KOPT-K1 (cell line): ENCODE results near the gene CHCHD6.

Source experiments
- H3K27ac ChIP-seq: fragments of 200-600 bp; sonication (generic); 2 replicates; pipeline ENCODE4 v1.5.1; 2016; ENCODE audit warnings: antibody characterized with exemption, mild to moderate bottlenecking, low read depth, low read length; ENCODE audit not compliant: poor library complexity, severe bottlenecking
- H3K36me3 ChIP-seq: fragments of 200-600 bp; sonication (generic); 2 replicates; pipeline ENCODE4 v1.5.1; 2017; ENCODE audit warnings: antibody characterized with exemption, mild to moderate bottlenecking, low read length, moderate library complexity; ENCODE audit not compliant: insufficient read depth
- H3K9me3 ChIP-seq: fragments of 200-600 bp; sonication (generic); 2 replicates; pipeline ENCODE4 v1.5.1; 2017; ENCODE audit warnings: antibody characterized with exemption, low read length, mild to moderate bottlenecking; ENCODE audit not compliant: insufficient read depth, poor library complexity, severe bottlenecking

CHCHD6 gene

DNA sequence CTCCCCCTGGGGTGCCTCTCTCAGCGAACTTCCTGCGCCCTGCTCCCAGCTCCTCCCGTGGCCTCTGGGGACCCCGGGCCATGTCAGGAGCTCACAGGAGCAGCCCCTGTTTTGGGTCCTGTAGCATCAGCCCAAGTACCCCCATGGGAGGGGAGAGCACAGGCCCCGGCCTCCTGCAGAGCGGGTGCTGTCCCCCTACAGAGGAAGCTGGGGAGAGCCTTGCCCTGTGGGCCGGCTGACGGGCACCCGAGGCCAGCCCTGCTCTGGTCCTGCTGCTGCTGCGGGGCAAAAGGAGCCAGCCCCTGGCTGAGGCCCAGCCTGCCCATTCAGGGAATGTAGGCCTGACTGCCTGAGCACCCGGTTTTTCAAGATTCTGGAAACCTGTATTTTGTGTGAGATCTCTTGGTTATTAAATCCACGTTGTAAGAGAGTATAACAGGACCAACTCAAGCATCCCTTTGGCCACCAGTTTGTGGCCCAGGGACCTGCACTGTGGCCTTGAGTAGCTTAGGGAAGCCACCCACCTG is 291.3 kb downstream of the CHCHD6 start:
- H3K36me3 ChIP-seq: peaks cover 7% of the 10 kb centered on the region; the same call in 1 of the 2 replicates
- no peak overlapping the region for H3K27ac ChIP-seq

DNA sequence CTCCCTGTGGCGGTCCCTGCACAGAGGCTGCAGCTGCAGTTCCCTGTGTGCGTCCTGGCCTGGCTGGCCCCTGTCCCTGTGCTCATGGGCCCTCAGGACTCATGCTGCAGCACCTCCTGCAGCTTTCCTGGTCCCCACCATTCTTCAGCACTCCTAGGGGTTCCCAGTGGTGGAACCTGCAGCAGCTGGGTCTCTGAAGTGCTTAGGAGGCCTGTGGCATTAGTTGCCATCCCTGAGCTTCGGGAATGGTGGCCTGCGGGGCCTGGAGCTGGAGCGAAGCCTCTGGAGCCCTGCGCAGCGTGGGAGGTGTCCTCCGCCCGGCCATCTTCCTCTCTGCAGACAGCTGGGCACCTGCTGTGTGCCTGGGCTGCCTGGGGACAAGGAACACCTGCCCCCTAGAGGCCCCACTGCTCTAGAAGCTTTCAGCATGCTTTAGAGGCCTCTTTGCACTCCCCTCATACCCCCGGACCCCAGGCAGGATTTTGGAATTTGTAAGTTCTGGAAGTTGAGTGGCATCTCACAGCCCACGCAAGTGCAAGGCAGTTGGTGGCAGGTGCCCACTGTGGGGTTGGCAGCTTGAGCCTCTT is 292.0 kb downstream of the CHCHD6 start:
- H3K9me3 ChIP-seq: no peaks in the 10 kb centered on the region
- H3K36me3 ChIP-seq: no peaks in the 10 kb centered on the region; the same call in 1 of the 2 replicates
- H3K27ac ChIP-seq: no peak overlapping the region

More for the DNA sequence above, 291.3 kb downstream of the CHCHD6 start:
- H3K9me3 ChIP-seq: no peaks in the 10 kb centered on the region

DNA sequence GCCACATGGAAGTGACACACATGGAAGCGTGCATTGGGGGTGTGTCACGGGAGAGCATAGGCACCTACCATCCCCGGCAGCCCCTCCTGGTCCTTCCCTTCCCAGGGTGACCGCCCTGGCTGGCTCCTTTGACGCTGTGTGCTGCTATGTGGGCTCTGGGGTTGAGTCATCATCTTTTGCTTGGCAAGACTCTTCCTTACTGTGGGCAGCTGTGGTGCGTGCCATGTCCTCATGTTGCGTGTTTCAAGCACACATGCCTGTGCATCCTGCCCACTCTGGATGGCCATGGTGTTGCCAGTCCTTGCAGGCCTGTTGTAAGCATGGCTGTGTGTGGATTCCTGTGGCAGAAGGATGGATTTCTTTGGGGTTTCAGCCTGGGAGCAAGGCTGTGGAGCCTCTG is 292.9 kb downstream of the CHCHD6 start:
- H3K9me3 ChIP-seq: no peaks in the 10 kb centered on the region
- no peak overlapping the region for H3K27ac ChIP-seq
- H3K36me3 ChIP-seq: no peaks in the 10 kb centered on the region; the same call in 1 of the 2 replicates

DNA sequence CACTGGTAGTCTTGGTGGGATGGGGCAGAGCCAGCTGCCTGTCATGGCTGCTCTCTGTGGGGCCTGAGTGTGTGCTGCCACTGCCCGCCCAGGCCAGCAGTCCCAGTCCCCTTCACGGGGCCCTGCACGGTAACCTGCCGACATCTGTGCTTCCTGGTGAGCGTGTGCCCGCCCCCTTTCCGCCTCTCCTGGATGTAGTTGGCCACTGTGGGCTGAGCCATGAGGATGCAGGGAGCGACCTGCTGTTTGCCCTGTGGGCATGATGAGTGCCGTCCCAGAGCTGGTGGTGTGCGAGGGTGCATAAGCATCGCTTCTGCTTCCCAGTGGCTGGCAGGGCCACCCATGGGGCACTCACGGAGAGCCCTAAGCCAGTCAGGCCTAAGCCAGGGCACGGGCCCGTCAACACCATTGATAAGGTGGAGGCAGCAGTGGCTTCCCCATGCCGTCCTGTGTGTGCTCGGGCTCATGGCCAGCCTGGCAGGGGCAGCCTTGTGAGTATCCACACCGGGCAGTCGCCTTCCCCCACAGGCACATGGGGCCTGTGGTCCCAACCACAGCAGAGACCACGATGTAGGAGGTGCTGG is 293.5 kb downstream of the CHCHD6 start:
- H3K27ac ChIP-seq: no peak overlapping the region
- no peaks in the 10 kb centered on the region for H3K9me3 ChIP-seq
- no peaks in the 10 kb centered on the region; the same call in 1 of the 2 replicates for H3K36me3 ChIP-seq

DNA sequence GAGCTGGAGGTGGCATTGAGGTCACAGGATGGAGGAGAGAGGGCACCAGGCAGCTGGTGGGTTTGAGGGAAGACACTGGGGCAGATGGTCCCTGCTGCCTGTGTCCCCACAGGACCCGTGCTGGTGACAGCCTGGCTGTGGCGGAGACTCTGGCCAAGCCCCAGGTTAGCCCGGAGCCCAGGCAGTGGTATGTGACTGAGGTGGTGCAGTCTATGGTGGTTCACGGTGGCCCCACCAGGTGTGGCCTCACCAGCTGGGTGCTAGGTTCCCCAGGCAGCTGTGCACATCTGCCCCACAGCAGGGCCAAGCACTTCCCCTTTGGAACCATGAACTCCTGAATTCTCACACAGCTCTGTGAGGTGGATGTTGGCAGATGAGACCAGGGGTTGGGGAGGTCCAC is 294.3 kb downstream of the CHCHD6 start:
- H3K36me3 ChIP-seq: no peaks in the 10 kb centered on the region; the same call in 1 of the 2 replicates
- H3K27ac ChIP-seq: no peak overlapping the region
- no peaks in the 10 kb centered on the region for H3K9me3 ChIP-seq

DNA sequence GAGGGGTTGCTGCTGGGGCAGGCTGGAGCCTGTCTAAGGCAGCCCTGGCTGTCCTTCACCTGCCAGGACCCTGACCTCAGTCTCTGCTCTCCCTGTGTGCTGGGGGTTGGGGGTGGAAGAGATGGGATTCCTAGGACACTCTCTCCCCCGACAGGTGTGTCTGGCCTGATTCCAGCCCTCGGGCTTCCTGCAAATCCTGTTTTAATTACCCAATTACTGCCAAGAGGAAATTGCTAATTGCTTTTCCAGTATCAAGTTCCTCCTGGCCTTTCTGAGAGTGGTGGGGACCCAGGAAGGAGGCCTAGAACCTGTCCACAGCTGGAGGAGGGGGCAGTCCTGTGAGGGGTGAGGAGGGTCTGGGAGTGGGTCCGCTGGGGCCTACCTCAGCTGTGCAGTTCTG is 294.7 kb downstream of the CHCHD6 start:
- Histone ChIP-seq H3K27ac (no peak overlapping the region), H3K36me3 (no peaks in the 10 kb centered on the region; the same call in 1 of the 2 replicates), H3K9me3 (no peaks in the 10 kb centered on the region)

DNA sequence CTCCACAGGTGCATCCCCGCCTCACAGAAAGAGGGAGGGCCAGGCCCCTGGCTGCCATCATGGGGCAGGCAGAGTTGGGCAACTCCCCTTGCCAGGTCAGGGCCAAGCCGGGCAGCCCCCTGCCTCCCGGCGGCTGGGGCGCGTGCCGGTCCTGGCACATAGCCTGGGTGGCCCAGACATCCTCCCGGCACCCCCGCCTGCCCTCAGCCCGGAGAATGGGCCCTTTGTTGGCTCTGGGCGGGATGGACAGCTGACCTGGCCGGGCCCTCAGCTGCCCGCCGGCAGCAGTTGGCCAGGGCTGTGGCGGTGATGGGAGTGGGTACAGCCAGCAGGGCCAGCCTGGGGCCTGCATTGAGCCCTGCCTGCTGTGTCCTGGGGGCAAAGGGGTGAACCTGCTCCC is 295.3 kb downstream of the CHCHD6 start:
- Histone ChIP-seq H3K9me3 (no peaks in the 10 kb centered on the region), H3K27ac (no peak overlapping the region), H3K36me3 (no peaks in the 10 kb centered on the region)

DNA sequence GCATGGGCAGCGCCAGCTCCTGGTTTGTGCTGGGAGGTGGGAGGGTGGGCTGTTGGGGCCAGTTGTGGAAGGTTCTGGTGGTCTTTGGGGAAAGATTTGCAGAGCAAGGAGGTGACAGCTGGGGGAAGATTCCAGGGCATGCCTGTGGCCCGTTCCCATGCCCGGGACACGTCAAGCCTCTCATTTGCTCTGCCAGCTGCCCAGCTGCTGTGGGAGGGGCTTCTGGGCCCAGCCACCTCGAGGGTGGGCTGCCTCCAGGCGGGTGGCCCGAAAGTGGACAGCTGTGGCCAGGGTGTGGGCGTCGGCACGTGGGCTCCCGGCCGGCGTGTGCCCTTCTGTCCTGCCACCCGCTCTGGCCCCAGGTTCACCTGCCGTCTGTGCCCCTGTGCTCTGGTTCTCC is 296.1 kb downstream of the CHCHD6 start:
- H3K27ac ChIP-seq: no peak overlapping the region
- no peaks in the 10 kb centered on the region for H3K36me3 ChIP-seq
- no peaks in the 10 kb centered on the region for H3K9me3 ChIP-seq

DNA sequence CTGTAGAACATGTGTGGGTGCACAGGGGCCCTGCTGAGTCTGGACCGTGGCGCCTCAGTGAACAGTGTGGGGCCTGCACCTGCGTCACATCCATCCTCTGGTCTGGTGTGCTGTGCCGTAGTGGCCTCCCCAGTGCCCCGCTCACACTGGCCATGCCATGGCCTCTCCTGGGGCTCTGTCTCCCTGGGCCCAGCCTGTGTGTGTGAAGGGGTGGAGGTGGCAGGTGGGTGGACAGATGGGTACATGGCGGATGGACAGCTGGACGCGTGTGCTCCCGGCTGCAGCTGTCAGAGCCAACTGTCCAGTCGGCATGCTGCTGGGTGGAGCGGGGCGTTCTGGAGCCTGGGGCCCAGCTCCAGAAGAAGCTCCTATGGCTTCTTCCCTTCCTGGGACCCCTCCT is 296.7 kb downstream of the CHCHD6 start:
- no peaks in the 10 kb centered on the region for H3K9me3 ChIP-seq
- no peaks in the 10 kb centered on the region for H3K36me3 ChIP-seq
- no peak overlapping the region for H3K27ac ChIP-seq

DNA sequence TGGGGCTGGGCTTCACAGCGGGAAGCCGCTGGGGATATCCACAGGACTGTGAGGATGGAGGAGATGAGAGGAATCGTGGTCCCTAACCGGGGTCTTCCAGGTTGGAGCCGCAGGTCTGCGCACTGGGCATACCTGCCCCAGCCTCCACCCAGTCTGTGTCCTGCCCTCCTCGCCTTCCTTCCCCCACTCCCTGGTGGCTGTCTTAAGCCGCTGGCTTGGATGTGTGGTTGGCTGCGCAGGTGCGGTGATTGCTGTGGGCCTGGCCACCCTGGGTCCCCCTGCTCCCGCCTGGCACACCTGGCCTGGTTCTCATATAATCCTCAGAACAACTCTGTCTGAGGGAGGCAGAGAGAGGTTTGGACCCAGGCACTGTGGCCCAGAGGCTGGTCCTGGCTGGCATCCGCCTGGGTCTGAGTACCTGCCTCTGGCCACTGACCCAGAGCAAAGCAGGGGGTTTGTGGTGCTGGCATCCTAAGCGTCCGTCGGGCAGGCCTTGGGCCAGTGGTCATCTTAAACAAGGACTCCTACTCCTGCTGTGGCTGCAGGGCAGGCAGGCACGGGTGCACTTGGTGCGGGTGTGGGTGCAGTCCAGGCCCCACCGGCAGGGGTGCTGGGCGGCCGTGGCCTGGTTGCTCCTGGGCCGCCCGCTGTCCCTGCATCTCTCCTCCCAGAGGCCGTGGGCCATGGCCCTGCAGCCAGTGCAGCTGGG is 297.6 kb downstream of the CHCHD6 start:
- H3K36me3 ChIP-seq: no peaks in the 10 kb centered on the region
- H3K27ac ChIP-seq: no peak overlapping the region
- H3K9me3 ChIP-seq: no peaks in the 10 kb centered on the region

DNA sequence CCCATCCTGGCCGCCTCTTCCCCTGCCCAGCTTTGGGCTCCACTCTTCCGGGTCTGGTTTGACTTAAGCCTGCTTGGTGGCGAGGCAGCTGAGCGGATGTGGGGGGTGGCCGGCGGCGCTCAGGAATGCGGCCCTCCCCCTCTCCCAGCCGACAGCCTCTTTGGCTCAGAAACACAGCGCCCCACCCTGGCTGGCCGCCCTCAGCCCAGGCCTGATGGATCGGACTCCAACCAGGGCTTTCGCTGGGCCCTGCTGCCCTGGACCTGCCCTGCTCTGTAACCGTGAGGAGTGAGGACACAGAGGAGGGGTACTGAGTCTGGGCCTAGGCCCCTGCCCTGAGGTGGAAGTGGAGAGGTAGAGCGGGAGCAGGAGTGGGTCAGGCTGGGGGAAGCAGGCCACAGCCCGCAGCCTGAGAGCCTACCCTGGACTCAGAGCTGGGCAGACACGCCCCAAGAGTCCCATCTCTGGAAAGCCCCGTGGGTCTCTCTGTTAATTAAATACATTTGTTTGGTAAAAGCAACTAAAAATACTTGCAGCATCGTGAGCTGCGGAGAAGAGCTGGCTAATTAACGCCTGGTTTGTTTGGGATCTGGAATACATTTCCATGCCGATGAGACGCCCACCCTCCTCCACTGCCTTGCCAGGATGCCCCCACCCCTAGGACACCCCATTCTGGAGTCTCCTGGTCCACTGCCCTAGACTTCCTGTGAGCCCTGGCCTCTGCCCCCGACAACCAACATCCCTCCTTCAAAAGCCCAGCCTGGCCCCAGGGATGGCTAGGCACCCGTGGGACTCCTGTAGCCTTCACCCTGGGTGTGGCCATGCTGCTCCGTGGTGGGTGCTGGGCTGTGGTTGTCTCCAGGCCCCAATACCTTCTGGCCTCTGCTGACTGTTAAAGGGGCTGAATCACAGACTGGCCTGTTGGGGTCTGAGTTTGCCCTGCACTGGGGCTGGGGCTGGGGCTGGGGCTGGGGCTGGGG is 298.4 kb downstream of the CHCHD6 start:
- H3K36me3 ChIP-seq: no peaks in the 10 kb centered on the region
- no peaks in the 10 kb centered on the region for H3K9me3 ChIP-seq
- H3K27ac ChIP-seq: no peak overlapping the region

DNA sequence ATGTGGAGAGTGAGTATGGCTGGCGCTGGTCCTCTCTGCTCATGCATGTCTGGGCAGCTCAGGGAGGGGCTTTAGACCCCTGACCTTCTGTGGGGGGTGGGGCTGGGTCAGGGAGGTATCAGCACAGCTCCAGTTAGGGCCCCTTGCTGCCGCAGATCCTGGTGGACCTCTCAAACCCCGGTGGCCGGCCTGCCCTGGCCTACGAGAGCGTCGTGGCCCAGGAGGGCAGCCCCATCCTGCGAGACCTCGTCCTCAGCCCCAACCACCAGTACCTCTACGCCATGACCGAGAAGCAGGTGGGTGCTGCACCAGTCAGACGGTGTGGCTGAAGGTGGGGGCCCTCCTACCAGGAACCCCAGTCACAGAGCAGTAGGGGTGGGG is 299.1 kb downstream of the CHCHD6 start:
- H3K36me3 ChIP-seq: no peaks in the 10 kb centered on the region; the same call in 1 of the 2 replicates
- H3K9me3 ChIP-seq: no peaks in the 10 kb centered on the region
- H3K27ac ChIP-seq: no peak overlapping the region

DNA sequence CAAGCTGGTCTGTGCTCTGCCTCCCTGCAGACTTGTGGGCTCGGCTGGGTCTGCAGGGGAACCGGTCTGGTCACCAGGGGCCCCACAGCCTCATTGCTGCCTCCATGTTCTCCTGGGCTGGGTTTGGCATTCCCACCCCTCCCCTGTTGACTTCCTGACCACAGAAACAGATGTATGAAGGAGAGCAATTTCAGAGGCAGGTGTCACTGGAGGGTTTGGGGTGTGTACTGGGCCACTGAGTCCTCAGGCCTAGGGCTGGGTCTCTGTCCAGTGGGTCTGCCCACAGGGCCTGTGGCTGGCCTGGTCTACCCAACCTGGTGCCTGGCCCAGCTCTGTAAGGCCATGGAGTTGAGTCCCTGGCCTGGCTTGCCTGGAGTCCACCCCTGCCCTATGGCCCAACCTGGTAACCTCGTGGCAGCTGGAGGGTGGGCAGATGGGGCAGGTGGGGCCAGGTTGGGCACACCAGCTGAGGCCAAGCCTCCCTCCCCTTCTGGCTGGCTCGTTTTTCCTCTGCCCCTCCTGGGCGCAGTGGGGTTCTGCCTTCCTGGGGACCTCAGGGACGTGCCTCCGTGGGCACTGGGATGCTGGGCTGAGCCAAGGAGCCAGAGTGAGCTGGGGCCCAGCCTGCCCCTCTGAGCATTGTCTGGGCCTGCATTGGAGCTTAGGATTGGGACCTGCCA is 299.7 kb downstream of the CHCHD6 start:
- no peaks in the 10 kb centered on the region; the same call in 1 of the 2 replicates for H3K36me3 ChIP-seq
- no peaks in the 10 kb centered on the region for H3K9me3 ChIP-seq
- H3K27ac ChIP-seq: no peak overlapping the region
